H1 (cell line): ENCODE results near the gene CREB3L1. TPM values are rescaled to one million over a fixed set of nuclear protein-coding genes. Genes with fewer than 3 reads are reported as not detected.
A peak's percentile ranks its signal among the peaks of the same experiment; 100 is the strongest.

ENCODE experiments used
- BACH1 ChIP-seq: IDR thresholded peaks from 2 replicates; pipeline ENCODE4 v1.6.1; 2012; ENCODE audit warnings: low read length, improper control_type of control experiment
- CHD2 ChIP-seq: IDR thresholded peaks from 2 replicates; pipeline ENCODE4 v1.6.1; 2012; ENCODE audit warnings: low read length, improper control_type of control experiment
- E2F6 ChIP-seq: IDR thresholded peaks from 2 replicates; pipeline ENCODE4 v1.6.1; 2012; ENCODE audit warnings: inconsistent platforms
- KDM1A ChIP-seq: fragments of 200-600, 300-600 bp; sonication (generic); IDR thresholded peaks from 2 replicates; pipeline ENCODE4 v1.7.1; 2016; ENCODE audit warnings: mild to moderate bottlenecking, low read length, borderline replicate concordance
- KDM5A ChIP-seq: fragments of 200-600 bp; IDR thresholded peaks from 2 replicates; pipeline ENCODE4 v1.7.1; 2012; ENCODE audit warnings: mild to moderate bottlenecking, low read length, inconsistent platforms, mixed read lengths
- RNF2 ChIP-seq: fragments of 200-900, 300-1000 bp; sonication (generic); IDR thresholded peaks from 2 replicates; pipeline ENCODE4 v1.7.1; 2016; ENCODE audit warnings: borderline replicate concordance, low read depth, mild to moderate bottlenecking, antibody characterized with exemption, low read length; ENCODE audit not compliant: poor library complexity, severe bottlenecking; ENCODE audit errors: missing control alignments
- SAP30 ChIP-seq: fragments of 300-600 bp; sonication (generic); IDR thresholded peaks from 2 replicates; pipeline ENCODE4 v1.7.1; 2012; ENCODE audit warnings: low read length, moderate library complexity, mild to moderate bottlenecking, inconsistent platforms; ENCODE audit not compliant: insufficient read depth, insufficient replicate concordance
- SP1 ChIP-seq: IDR thresholded peaks from 2 replicates; pipeline ENCODE4 v1.6.1; 2011; ENCODE audit warnings: low read depth, low read length
- SRF ChIP-seq: IDR thresholded peaks from 2 replicates; pipeline ENCODE4 v1.6.1; 2011; ENCODE audit warnings: mild to moderate bottlenecking, low read depth, low read length, moderate library complexity
- SUZ12 ChIP-seq: fragments of 200-600 bp; sonication (generic); IDR thresholded peaks from 2 replicates; pipeline ENCODE4 v1.6.1; 2012; ENCODE audit warnings: mild to moderate bottlenecking, inconsistent platforms, low read length, moderate library complexity, mixed read lengths
- TAF7 ChIP-seq: optimal IDR thresholded peaks from 2 replicates; pipeline ENCODE3; 2011; ENCODE audit warnings: low read depth, mild to moderate bottlenecking, inconsistent platforms, low read length, moderate library complexity, borderline replicate concordance
- USF2 ChIP-seq: IDR thresholded peaks from 2 replicates; pipeline ENCODE4 v1.6.1; 2011; ENCODE audit warnings: low read length, improper control_type of control experiment
- polyA plus RNA-seq, 7 experiments: library from polyadenylated mRNA; depleted of rRNA in 3 of 7; stranded (reverse) in 5 of 7; unstranded in 2 of 7; fragments of >200 nt in 5 of 7; fragments of 200-250 nt in 2 of 7; gene quantifications; 1 replicate in 5 of 7; 2 replicates in 1 of 7; 4 replicates in 1 of 7; pipeline versions ENCODE4 v1.2.1 to v1.2.3, GENCODE V29; 2011 to 2013; ENCODE audit warnings: missing spikeins in 2 of 7, mixed read lengths in 2 of 7
- total RNA-seq: library from RNA; stranded (reverse); fragmentation: NEBNext Ultra II Directional; extraction: Animal tissue kit (Norgen Biotek cat#: 25700); gene quantifications from 2 replicates; pipeline ENCODE4 v1.2.1, GENCODE V29; 2021
- TF ChIP-seq, protein P1 (sequence below): IDR thresholded peaks from 2 replicates; pipeline ENCODE4 v1.6.1; 2012; ENCODE audit warnings: low read length, inconsistent platforms

Gene CREB3L1
- total and polyA plus RNA-seq, 2 of the 8 experiments (the other 6 are each of a cell fraction or from before 2014, with no cell fraction given), result 4.1 to 12.7 TPM

DNA sequence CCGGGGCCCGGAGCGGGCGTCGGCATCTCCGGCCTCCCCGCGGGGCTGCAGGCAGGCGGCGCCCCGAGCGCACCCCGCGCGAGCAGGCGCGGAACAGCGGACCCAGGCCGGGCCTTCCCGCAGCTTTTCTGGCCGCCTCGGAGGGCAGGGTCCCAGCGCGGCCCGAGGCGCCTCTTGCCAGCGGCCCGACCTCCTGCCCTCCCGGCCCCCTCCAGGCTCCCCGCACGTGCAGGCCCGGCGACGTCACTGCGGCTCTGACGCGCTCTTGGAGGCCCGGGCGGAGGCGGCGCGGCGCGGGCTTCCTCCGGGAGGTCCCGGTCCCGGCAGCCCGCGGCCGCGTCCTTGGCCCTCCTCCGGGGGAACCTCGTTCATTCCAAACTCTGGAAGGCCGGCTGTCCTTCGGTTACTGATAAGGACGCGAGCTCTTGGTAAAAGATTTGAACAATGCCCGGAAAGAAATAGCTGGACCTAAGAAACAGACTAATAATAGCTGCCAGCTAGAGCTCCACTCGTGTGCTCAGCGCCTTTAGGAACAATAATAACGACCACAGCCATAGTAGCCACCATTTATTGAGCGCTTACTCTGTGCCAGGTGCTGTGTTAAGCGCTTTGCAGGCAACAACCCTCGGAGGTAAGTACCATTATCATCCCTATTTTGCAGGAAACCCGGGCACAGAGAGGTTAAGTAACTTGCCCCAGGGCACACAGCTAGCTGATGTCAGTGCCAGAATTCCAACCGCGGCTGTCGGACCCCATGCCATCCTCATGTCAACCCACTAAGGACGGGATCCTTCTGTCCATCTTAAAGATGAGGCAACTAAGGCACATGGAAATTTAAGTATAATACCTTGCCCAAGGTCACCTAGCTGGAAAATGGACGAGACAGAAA, 39.1 kb upstream of the CREB3L1 start (continued):
- TF ChIP-seq SP1 (no peak), KDM5A (no peak), KDM1A (peak; percentile 99), SAP30 (no peak), BACH1 (no peak), CHD2 (no peak), TAF7 (no peak), SUZ12 (peak; percentile 46; the same call in 1 of the 2 replicates), USF2 (no peak), SRF (no peak), E2F6 (peak; percentile 66), RNF2 (no peak)
- TF ChIP-seq, protein P1, sequence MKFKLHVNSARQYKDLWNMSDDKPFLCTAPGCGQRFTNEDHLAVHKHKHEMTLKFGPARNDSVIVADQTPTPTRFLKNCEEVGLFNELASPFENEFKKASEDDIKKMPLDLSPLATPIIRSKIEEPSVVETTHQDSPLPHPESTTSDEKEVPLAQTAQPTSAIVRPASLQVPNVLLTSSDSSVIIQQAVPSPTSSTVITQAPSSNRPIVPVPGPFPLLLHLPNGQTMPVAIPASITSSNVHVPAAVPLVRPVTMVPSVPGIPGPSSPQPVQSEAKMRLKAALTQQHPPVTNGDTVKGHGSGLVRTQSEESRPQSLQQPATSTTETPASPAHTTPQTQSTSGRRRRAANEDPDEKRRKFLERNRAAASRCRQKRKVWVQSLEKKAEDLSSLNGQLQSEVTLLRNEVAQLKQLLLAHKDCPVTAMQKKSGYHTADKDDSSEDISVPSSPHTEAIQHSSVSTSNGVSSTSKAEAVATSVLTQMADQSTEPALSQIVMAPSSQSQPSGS, result no peak
